C4-2B (cell line): ENCODE measurements around the gene THBD.

Experiments
- H3K27ac ChIP-seq: fragments of 450-650 bp; 2 replicates; pipeline ENCODE4 v1.5.1; 2017
- CTCF ChIP-seq: fragments of 450-650 bp; conservative IDR thresholded peaks from 2 replicates; pipeline ENCODE4 v1.5.1; 2017; ENCODE audit warnings: mild to moderate bottlenecking
- ZFX ChIP-seq: fragments of 450-650 bp; IDR thresholded peaks from 2 replicates; pipeline ENCODE4 v1.6.1; 2017

The THBD gene

GRCh38 chr20:23024701-23025100, 24.8 kb downstream of the THBD start:
- H3K27ac ChIP-seq: no peak overlapping the region
- TF ChIP-seq ZFX (no peak), CTCF (no peak)

- no peak for TF ChIP-seq ZFX
- no peak overlapping the region for H3K27ac ChIP-seq
These were observed 25.8 kb downstream of the THBD start for GRCh38 chr20:23023621-23024177.

GRCh38 chr20:23022849-23023248, 26.6 kb downstream of the THBD start:
- TF ChIP-seq ZFX (no peak), CTCF (no peak)
- no peak overlapping the region for H3K27ac ChIP-seq

- TF ChIP-seq ZFX: no peak
- TF ChIP-seq CTCF: no peak
- H3K27ac ChIP-seq: no peak overlapping the region
These were observed 27.5 kb downstream of the THBD start for GRCh38 chr20:23021951-23022350.

GRCh38 chr20:23021541-23021940, 27.9 kb downstream of the THBD start:
- H3K27ac ChIP-seq: no peak overlapping the region
- TF ChIP-seq ZFX: no peak
- TF ChIP-seq CTCF: no peak

- TF ChIP-seq ZFX: no peak
- H3K27ac ChIP-seq: no peak overlapping the region
These were observed 29.0 kb downstream of the THBD start for GRCh38 chr20:23020230-23021018.

- TF ChIP-seq ZFX: no peak
- no peak for TF ChIP-seq CTCF
- no peak overlapping the region for H3K27ac ChIP-seq
These were observed 30.1 kb downstream of the THBD start for GRCh38 chr20:23019403-23019802.

- TF ChIP-seq CTCF: no peak
- no peak overlapping the region for H3K27ac ChIP-seq
These were observed 30.5 kb downstream of the THBD start for GRCh38 chr20:23018941-23019340.
